GM18868 (cell line): ENCODE data around the gene TIPRL.

ENCODE experiments used
- ATAC-seq: cut with Tn5 transposase; IDR thresholded peaks from one replicate; pipeline ENCODE4 v1.9.1; 2021; ENCODE audit warnings: mild to moderate bottlenecking, moderate library complexity; ENCODE audit not compliant: unreplicated experiment

Gene TIPRL

GRCh38 chr1:168245042-168245441, 66.3 kb downstream of the TIPRL start:
- no peak for ATAC-seq

- no peak for ATAC-seq
These were observed 67.7 kb downstream of the TIPRL start for GRCh38 chr1:168246506-168246905.
